Measurements from ENCODE around the gene LMBRD2. TPM values are rescaled to one million over a fixed set of nuclear protein-coding genes. Genes with fewer than 3 reads are reported as not detected.
"Not testable (repeated sequence)": the region's sequence is repeated elsewhere in the genome, so short reads cannot be mapped to it uniquely, and the experiment has no call there.

The LMBRD2 gene
- total RNA-seq = 23.7 TPM

- DNase-seq (ENCODE audit: low spot score) = peak; percentile 98
Measured at GRCh38 chr5:36151434-36152323, at the start of gene LMBRD2, which contains the start of gene SKP2. LMBRD2 (minus strand) TSS chr5:36151887; CDS start chr5:36143349, 8,538 bp downstream. SKP2 (plus strand) TSS chr5:36152111; CDS start chr5:36152263, 152 bp downstream.

GRCh38 chr5:36200513-36200912, 48.8 kb upstream of the LMBRD2 start:
- DNase-seq (ENCODE audit: low spot score) = no peak

- no peak for DNase-seq (ENCODE audit: low spot score)
Measured at GRCh38 chr5:36199620-36200019, 47.9 kb upstream of the LMBRD2 start.

- DNase-seq (ENCODE audit: low spot score) = not testable (repeated sequence)
Measured at GRCh38 chr5:36198783-36199182, 47.1 kb upstream of the LMBRD2 start.

GRCh38 chr5:36198281-36198680, 46.6 kb upstream of the LMBRD2 start:
- DNase-seq (ENCODE audit: low spot score) = no peak

- DNase-seq (ENCODE audit: low spot score) = no peak
Measured at GRCh38 chr5:36193746-36194145, 42.1 kb upstream of the LMBRD2 start.

- not testable (repeated sequence) for DNase-seq (ENCODE audit: low spot score)
Measured at GRCh38 chr5:36184408-36184807, 32.7 kb upstream of the LMBRD2 start.

- DNase-seq (ENCODE audit: low spot score) = no peak
Measured at GRCh38 chr5:36181774-36182173, 30.1 kb upstream of the LMBRD2 start.

- DNase-seq (ENCODE audit: low spot score) = no peak
Measured at GRCh38 chr5:36180556-36181350, 29.1 kb upstream of the LMBRD2 start.

- no peak for DNase-seq (ENCODE audit: low spot score)
Measured at GRCh38 chr5:36179950-36180349, 28.3 kb upstream of the LMBRD2 start.

GRCh38 chr5:36178524-36178890, 26.8 kb upstream of the LMBRD2 start:
- DNase-seq (ENCODE audit: low spot score) = no peak

GRCh38 chr5:36177715-36178523, 26.2 kb upstream of the LMBRD2 start:
- no peak for DNase-seq (ENCODE audit: low spot score)

GRCh38 chr5:36177154-36177553, 25.5 kb upstream of the LMBRD2 start:
- DNase-seq (ENCODE audit: low spot score) = no peak

- no peak for DNase-seq (ENCODE audit: low spot score)
Measured at GRCh38 chr5:36175043-36175442, 23.4 kb upstream of the LMBRD2 start.

- DNase-seq (ENCODE audit: low spot score) = no peak
Measured at GRCh38 chr5:36174119-36174518, 22.4 kb upstream of the LMBRD2 start.

- DNase-seq (ENCODE audit: low spot score) = no peak
Measured at GRCh38 chr5:36173426-36173825, 21.7 kb upstream of the LMBRD2 start.

GRCh38 chr5:36172599-36172998, 20.9 kb upstream of the LMBRD2 start:
- DNase-seq (ENCODE audit: low spot score) = no peak

GRCh38 chr5:36170832-36171424, 19.2 kb upstream of the LMBRD2 start:
- DNase-seq (ENCODE audit: low spot score) = no peak

- DNase-seq (ENCODE audit: low spot score) = no peak
Measured at GRCh38 chr5:36168737-36169136, 17.1 kb upstream of the LMBRD2 start.

- no peak for DNase-seq (ENCODE audit: low spot score)
Measured at GRCh38 chr5:36164461-36164860, 12.8 kb upstream of the LMBRD2 start.

GRCh38 chr5:36162810-36163486, 11.3 kb upstream of the LMBRD2 start:
- DNase-seq (ENCODE audit: low spot score) = no peak
